Measurements from ENCODE around the gene SSTR3.

DNA sequence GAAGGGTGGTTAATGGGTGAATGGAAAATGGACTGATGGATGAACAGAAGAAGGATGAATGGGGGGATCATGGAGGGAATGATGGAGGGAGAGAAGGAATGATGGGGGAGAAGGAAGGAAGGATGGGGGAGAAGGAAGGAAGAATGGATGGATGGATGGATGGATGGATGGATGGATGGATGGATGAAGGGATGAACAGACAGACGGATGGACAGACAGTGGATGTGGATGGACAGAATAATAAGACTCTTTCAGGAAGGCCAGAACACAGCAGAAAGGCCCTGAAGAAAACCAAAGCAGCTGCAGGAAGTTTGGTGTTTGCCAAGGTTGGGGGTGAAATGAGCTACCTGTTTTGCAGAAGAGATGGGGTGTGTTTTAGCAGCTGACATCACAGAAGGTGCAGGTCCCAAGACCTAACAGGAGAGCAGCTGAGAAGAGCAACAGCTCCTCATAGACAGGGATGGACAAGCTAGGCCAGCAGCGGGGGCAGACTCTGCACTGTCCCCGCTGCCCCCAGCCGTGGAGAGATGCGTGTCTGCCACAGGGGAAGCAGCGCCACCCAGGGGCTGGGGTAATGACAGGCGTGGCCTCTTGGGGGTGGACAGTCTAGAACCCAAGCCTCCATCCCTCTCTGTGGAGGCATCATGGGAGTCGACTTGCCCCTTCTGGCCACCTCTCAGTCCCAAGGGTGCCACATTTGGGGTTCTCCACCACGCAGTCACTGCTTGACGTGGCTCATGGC, 42.2 kb downstream of the SSTR3 start:
- TF ChIP-seq, protein P1, sequence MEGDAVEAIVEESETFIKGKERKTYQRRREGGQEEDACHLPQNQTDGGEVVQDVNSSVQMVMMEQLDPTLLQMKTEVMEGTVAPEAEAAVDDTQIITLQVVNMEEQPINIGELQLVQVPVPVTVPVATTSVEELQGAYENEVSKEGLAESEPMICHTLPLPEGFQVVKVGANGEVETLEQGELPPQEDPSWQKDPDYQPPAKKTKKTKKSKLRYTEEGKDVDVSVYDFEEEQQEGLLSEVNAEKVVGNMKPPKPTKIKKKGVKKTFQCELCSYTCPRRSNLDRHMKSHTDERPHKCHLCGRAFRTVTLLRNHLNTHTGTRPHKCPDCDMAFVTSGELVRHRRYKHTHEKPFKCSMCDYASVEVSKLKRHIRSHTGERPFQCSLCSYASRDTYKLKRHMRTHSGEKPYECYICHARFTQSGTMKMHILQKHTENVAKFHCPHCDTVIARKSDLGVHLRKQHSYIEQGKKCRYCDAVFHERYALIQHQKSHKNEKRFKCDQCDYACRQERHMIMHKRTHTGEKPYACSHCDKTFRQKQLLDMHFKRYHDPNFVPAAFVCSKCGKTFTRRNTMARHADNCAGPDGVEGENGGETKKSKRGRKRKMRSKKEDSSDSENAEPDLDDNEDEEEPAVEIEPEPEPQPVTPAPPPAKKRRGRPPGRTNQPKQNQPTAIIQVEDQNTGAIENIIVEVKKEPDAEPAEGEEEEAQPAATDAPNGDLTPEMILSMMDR (conservative IDR thresholded peaks at IDR 0.05) = no peak
- TF ChIP-seq ZFX (IDR thresholded peaks at IDR 0.05) = no peak
